ENCODE results near the gene SPTLC3. TPM values are rescaled to one million over a fixed set of nuclear protein-coding genes. Genes with fewer than 3 reads are reported as not detected.

Gene SPTLC3
- total RNA-seq, 1 donor from 2014 or later = 10.6 TPM

DNA sequence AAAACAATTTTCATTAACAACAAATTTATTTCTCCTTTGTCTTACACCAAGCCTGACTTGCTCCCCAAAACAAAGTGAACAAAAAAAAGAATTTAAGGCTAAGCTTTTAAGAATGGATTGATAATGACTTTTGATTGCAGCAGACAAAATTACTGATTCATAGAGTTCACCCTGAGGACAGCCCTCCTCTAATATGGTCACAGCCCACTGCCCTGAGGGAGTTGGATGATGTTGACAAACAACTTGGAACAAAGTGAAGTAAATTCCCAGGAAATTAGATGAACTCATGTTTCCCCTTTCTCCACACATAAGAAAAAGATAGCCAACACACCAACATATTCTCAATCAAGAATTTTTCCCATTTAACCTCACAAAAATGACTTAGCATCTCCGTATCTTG is 204.6 kb downstream of the SPTLC3 start:
- H3K4me1 Mint-ChIP-seq (ENCODE audit: unreplicated experiment) = peaks cover 5% of the 10 kb centered on the region
- no peak overlapping the region for H3K27ac Mint-ChIP-seq
- H3K27me3 Mint-ChIP-seq = peaks cover 57% of the 10 kb centered on the region
- TF ChIP-seq, protein P1, sequence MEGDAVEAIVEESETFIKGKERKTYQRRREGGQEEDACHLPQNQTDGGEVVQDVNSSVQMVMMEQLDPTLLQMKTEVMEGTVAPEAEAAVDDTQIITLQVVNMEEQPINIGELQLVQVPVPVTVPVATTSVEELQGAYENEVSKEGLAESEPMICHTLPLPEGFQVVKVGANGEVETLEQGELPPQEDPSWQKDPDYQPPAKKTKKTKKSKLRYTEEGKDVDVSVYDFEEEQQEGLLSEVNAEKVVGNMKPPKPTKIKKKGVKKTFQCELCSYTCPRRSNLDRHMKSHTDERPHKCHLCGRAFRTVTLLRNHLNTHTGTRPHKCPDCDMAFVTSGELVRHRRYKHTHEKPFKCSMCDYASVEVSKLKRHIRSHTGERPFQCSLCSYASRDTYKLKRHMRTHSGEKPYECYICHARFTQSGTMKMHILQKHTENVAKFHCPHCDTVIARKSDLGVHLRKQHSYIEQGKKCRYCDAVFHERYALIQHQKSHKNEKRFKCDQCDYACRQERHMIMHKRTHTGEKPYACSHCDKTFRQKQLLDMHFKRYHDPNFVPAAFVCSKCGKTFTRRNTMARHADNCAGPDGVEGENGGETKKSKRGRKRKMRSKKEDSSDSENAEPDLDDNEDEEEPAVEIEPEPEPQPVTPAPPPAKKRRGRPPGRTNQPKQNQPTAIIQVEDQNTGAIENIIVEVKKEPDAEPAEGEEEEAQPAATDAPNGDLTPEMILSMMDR (conservative IDR thresholded peaks at IDR 0.05) = no peak
- H3K4me3 Mint-ChIP-seq = no peak overlapping the region
- DNase-seq (ENCODE audit: extremely low spot score, unreplicated experiment) = no peak
- peaks cover 4% of the 10 kb centered on the region for H3K9me3 Mint-ChIP-seq
- H3K36me3 Mint-ChIP-seq = peaks cover 3% of the 10 kb centered on the region

DNA sequence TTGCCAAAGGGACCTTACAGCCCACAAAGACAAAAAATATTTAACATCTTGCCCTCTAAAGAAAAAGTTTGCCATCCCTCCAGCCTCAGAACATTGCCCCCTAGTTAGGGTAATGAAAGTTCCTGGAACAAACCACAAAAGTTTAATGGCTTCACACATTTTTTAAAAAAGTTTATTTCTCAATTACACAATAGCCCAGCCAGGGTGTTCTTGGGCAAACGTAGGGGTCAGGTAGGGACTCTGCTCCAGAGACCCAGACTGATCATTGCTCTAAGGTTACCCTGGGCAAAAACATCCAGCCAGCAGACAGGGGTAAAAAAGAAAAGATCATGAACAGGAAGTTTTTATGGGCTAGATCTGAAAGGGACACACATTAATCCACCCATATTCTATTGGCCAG is 207.8 kb downstream of the SPTLC3 start:
- TF ChIP-seq, protein P1 (conservative IDR thresholded peaks at IDR 0.05) = no peak
- Mint-ChIP-seq H3K36me3 (peaks cover 3% of the 10 kb centered on the region), H3K9me3 (peaks cover 4% of the 10 kb centered on the region), H3K27ac (no peak overlapping the region), H3K27me3 (peaks cover 75% of the 10 kb centered on the region), H3K4me1 (ENCODE audit: unreplicated experiment) (peaks cover 14% of the 10 kb centered on the region), H3K4me3 (no peak overlapping the region)
- DNase-seq (ENCODE audit: extremely low spot score, unreplicated experiment) = no peak

Other genes with a start within 250 kb of the SPTLC3 start
- gene ISM1, start 212.3 kb downstream of the SPTLC3 start, total RNA-seq (ENCODE audit: low replicate concordance) = 0.81 and 9.0 TPM in 2 replicates